ENCODE measurements around the gene CDC42BPA.
"Not testable (repeated sequence)": the region's sequence is repeated elsewhere in the genome, so short reads cannot be mapped to it uniquely, and the experiment has no call there.

The CDC42BPA gene

DNA sequence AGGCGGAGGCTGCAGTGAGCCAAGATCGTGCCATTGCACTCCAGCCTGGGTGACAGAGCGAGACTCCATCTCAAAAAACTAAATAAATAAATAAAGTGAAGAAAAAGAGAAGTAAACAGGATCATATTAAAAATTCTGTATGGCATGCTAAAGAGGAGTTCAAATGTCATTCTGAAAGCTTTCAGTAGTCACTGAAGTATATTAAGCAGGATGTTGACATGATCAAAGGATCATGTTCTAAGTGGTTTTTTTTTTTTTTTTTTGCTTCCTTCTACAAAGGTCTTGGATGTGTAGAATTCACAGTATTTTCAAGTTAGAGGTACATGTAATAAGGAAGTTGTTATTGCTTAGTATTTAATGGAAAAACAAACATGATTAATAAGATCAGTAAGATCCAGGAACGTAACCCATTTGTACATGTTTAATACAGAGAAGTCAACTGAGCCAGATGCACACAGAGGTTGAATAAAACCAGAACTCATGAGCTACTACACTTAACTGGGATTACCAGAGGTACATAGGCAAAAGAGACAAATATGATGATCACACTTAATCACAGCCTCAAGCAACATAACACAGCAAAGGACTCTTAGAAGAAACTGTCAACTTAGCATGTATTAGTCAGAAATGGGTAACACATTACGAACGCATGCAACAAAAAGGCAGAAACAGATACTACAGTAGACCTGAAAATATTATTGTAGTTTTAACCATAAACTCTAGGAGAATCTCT is 12.2 kb downstream of the CDC42BPA start:
- peaks cover 13% of the 10 kb centered on the region for H3K27me3 Mint-ChIP-seq (ENCODE audit: low read depth)
- H3K9me3 Mint-ChIP-seq = no peaks in the 10 kb centered on the region
- H3K27ac Mint-ChIP-seq = no peak overlapping the region
- H3K36me3 Mint-ChIP-seq (ENCODE audit: low read depth) = no peaks in the 10 kb centered on the region
- no peak overlapping the region for H3K4me3 Mint-ChIP-seq
- no peaks in the 10 kb centered on the region for H3K4me1 Mint-ChIP-seq (ENCODE audit: low read depth)

DNA sequence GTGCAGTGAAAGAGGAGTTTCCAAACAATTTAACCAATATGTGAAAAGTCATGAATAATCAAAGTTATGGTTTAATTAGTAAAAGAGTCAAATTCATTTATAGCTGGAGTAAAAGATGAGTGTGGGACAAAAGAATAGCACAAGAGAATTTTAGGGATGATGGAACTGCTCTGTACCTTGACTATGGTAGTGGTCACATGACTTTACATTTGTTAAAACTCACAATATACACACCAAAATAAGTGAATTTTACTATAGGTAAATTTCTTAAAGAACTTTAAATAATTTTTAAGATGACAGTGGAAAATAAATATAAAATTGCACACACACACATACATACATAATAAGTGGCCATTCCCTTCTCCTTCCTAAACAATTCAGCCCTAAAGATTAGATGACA is 13.6 kb downstream of the CDC42BPA start:
- no peak overlapping the region for H3K4me3 Mint-ChIP-seq
- H3K4me1 Mint-ChIP-seq (ENCODE audit: low read depth) = no peaks in the 10 kb centered on the region
- peaks cover 9% of the 10 kb centered on the region for H3K27me3 Mint-ChIP-seq (ENCODE audit: low read depth)
- no peaks in the 10 kb centered on the region for H3K36me3 Mint-ChIP-seq (ENCODE audit: low read depth)
- no peak overlapping the region for H3K27ac Mint-ChIP-seq
- H3K9me3 Mint-ChIP-seq = no peaks in the 10 kb centered on the region

- no peaks in the 10 kb centered on the region for H3K36me3 Mint-ChIP-seq (ENCODE audit: low read depth)
- H3K27ac Mint-ChIP-seq = no peak overlapping the region
- H3K9me3 Mint-ChIP-seq = no peaks in the 10 kb centered on the region
- peaks cover 9% of the 10 kb centered on the region for H3K27me3 Mint-ChIP-seq (ENCODE audit: low read depth)
- no peak overlapping the region for H3K4me3 Mint-ChIP-seq
- H3K4me1 Mint-ChIP-seq (ENCODE audit: low read depth) = no peaks in the 10 kb centered on the region
Measured at GRCh38 chr1:227303662-227304061, 14.6 kb downstream of the CDC42BPA start.

DNA sequence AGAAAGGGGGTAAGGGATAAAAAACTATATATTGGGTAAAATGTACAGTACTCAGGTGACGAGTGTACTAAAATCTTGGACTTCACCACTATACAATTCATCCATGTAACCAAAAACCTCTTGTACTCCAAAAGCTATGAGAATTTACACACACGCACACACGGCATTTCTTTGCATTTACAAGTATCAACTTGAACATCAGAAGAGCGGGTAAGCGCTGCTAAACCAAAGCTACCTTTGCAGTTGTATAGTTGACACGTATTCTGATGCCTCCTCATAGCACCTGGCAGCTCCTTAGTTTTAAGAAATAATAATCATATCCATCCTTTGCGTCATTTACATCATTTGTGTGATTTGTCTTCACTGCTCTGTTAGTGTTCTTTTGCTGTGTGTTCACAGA is 17.6 kb downstream of the CDC42BPA start:
- H3K27ac Mint-ChIP-seq = no peak overlapping the region
- H3K4me3 Mint-ChIP-seq = no peak overlapping the region

GRCh38 chr1:227299688-227300087 is 18.6 kb downstream of the CDC42BPA start:
- no peaks in the 10 kb centered on the region for H3K36me3 Mint-ChIP-seq (ENCODE audit: low read depth)
- no peaks in the 10 kb centered on the region for H3K27me3 Mint-ChIP-seq (ENCODE audit: low read depth)
- no peaks in the 10 kb centered on the region for H3K4me1 Mint-ChIP-seq (ENCODE audit: low read depth)
- no peak overlapping the region for H3K4me3 Mint-ChIP-seq
- no peaks in the 10 kb centered on the region for H3K9me3 Mint-ChIP-seq
- H3K27ac Mint-ChIP-seq = no peak overlapping the region

More for the DNA sequence above, 17.6 kb downstream of the CDC42BPA start:
- H3K9me3 Mint-ChIP-seq = no peaks in the 10 kb centered on the region
- no peaks in the 10 kb centered on the region for H3K36me3 Mint-ChIP-seq (ENCODE audit: low read depth)
- no peaks in the 10 kb centered on the region for H3K27me3 Mint-ChIP-seq (ENCODE audit: low read depth)
- H3K4me1 Mint-ChIP-seq (ENCODE audit: low read depth) = no peaks in the 10 kb centered on the region

GRCh38 chr1:227299241-227299627 is 19.1 kb downstream of the CDC42BPA start:
- H3K27ac Mint-ChIP-seq = no peak overlapping the region
- H3K9me3 Mint-ChIP-seq = no peaks in the 10 kb centered on the region
- no peaks in the 10 kb centered on the region for H3K27me3 Mint-ChIP-seq (ENCODE audit: low read depth)
- no peak overlapping the region for H3K4me3 Mint-ChIP-seq
- no peaks in the 10 kb centered on the region for H3K36me3 Mint-ChIP-seq (ENCODE audit: low read depth)
- no peaks in the 10 kb centered on the region for H3K4me1 Mint-ChIP-seq (ENCODE audit: low read depth)

GRCh38 chr1:227298512-227299240 is 19.6 kb downstream of the CDC42BPA start:
- no peaks in the 10 kb centered on the region for H3K4me1 Mint-ChIP-seq (ENCODE audit: low read depth)
- no peaks in the 10 kb centered on the region for H3K27me3 Mint-ChIP-seq (ENCODE audit: low read depth)
- H3K9me3 Mint-ChIP-seq = no peaks in the 10 kb centered on the region
- no peak overlapping the region for H3K4me3 Mint-ChIP-seq
- H3K36me3 Mint-ChIP-seq (ENCODE audit: low read depth) = no peaks in the 10 kb centered on the region
- no peak overlapping the region for H3K27ac Mint-ChIP-seq

DNA sequence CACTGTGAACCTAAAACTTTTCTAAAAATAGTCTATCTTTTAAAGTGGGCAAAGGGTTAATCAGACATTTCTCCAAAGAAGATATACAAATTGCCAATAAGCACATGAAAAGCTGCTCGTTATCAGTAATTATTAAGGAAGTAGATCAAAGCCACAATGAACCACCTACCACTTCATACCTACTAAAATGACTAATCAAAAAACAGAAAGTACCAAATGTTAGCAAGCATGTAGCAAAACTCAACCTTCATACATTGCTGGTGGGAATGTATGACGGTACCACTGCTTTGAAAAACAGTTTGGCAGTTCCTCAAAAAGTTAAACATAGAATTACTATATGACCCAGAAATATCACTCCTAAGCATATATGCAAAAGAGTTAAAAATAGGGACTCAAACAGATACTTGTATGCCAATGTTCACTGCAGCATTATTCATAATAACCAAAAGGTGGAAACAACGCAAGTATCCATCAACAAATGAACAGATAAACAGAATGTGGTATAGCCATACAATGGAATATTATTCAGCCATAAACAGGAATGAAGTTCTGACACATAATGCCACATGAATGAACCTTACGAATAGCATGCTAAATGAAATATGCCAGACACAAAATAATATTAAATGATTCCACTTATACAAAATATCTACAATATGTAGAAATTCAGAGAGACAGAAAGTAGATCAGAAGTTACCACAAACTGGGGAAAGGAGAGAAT is 21.1 kb downstream of the CDC42BPA start:
- Mint-ChIP-seq H3K36me3 (ENCODE audit: low read depth) (no peaks in the 10 kb centered on the region), H3K27ac (no peak overlapping the region), H3K4me1 (ENCODE audit: low read depth) (no peaks in the 10 kb centered on the region), H3K27me3 (ENCODE audit: low read depth) (no peaks in the 10 kb centered on the region), H3K4me3 (no peak overlapping the region), H3K9me3 (no peaks in the 10 kb centered on the region)

- no peaks in the 10 kb centered on the region for H3K4me1 Mint-ChIP-seq (ENCODE audit: low read depth)
- H3K27me3 Mint-ChIP-seq (ENCODE audit: low read depth) = no peaks in the 10 kb centered on the region
- H3K9me3 Mint-ChIP-seq = no peaks in the 10 kb centered on the region
- H3K36me3 Mint-ChIP-seq (ENCODE audit: low read depth) = no peaks in the 10 kb centered on the region
- H3K4me3 Mint-ChIP-seq = no peak overlapping the region
- no peak overlapping the region for H3K27ac Mint-ChIP-seq
Measured at GRCh38 chr1:227295609-227296008, 22.7 kb downstream of the CDC42BPA start.

DNA sequence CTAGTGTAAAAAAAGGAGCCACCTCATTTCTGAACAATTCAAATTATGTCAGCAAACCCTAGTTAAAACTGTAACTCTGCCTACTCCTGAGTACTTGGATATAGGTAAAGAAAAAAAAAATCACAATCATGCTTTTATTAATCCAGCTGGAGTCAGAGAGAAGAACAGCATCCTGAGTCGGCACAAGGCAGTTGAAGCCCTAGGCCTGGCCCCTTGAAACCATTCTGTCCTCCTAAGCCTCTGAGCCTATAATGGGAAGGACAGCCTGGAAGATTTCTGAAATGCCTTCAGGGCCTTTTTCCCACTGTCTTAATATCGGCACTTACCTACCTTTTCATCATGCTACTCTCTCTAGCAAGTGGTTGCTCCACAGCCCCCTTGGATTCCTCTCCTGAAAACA is 32.5 kb downstream of the CDC42BPA start:
- no peak overlapping the region for H3K4me3 Mint-ChIP-seq
- no peaks in the 10 kb centered on the region for H3K4me1 Mint-ChIP-seq (ENCODE audit: low read depth)
- H3K27me3 Mint-ChIP-seq (ENCODE audit: low read depth) = no peaks in the 10 kb centered on the region
- H3K9me3 Mint-ChIP-seq = peaks cover 7% of the 10 kb centered on the region
- H3K36me3 Mint-ChIP-seq (ENCODE audit: low read depth) = no peaks in the 10 kb centered on the region
- H3K27ac Mint-ChIP-seq = no peak overlapping the region

GRCh38 chr1:227281371-227281770 is 36.9 kb downstream of the CDC42BPA start:
- H3K36me3 Mint-ChIP-seq (ENCODE audit: low read depth) = no peaks in the 10 kb centered on the region
- no peaks in the 10 kb centered on the region for H3K4me1 Mint-ChIP-seq (ENCODE audit: low read depth)
- no peak overlapping the region for H3K27ac Mint-ChIP-seq
- no peaks in the 10 kb centered on the region for H3K27me3 Mint-ChIP-seq (ENCODE audit: low read depth)
- H3K9me3 Mint-ChIP-seq = peaks cover 7% of the 10 kb centered on the region
- no peak overlapping the region for H3K4me3 Mint-ChIP-seq

DNA sequence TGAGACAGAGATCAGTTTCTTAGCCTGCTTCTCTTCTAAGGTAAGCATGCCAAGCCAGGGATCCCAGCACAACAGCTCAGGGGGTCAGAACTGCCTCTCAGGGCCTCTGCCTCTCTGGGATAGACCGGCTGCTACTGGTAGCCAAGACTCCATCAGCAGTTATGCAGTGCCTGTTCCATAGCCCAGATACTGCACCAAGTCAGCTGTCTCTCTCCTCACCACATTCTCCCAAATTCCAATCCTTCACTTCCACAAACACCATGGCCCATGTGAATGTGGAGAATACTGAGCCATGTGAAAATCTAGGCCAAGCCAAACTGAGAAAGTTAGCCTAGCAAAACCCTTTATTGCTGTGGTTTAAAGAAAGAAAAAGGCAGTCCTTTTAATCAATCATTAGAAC is 37.5 kb downstream of the CDC42BPA start:
- H3K27me3 Mint-ChIP-seq (ENCODE audit: low read depth) = no peaks in the 10 kb centered on the region
- H3K27ac Mint-ChIP-seq = no peak overlapping the region
- H3K4me1 Mint-ChIP-seq (ENCODE audit: low read depth) = no peaks in the 10 kb centered on the region
- H3K9me3 Mint-ChIP-seq = peaks cover 4% of the 10 kb centered on the region
- no peak overlapping the region for H3K4me3 Mint-ChIP-seq
- H3K36me3 Mint-ChIP-seq (ENCODE audit: low read depth) = no peaks in the 10 kb centered on the region

DNA sequence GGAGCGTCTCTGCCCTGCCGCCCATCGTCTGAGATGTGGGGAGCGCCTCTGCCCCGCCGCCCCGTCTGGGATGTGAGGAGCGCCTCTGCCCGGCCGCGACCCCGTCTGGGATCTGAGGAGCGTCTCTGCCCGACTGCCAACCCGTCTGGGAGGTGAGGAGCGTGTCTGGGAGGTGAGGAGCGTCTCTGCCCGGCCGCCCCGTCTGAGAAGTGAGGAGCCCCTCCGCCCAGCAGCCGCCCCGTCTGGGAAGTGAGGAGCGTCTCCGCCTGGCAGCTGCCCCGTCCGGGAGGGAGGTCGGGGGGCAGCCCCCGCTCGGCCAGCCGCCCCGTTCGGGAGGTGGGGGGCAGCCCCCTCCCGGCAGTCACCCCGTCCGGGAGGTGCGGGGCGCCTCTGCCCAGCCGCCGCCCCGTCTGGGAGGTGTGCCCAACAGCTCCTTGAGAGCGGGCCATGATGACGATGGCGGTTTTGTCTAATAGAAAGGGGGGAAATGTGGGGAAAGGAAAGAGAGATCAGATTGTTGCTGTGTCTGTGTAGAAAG is 42.1 kb downstream of the CDC42BPA start:
- not testable (repeated sequence) for H3K36me3 Mint-ChIP-seq (ENCODE audit: low read depth); H3K4me3 Mint-ChIP-seq; H3K27me3 Mint-ChIP-seq (ENCODE audit: low read depth); H3K4me1 Mint-ChIP-seq (ENCODE audit: low read depth); H3K27ac Mint-ChIP-seq; H3K9me3 Mint-ChIP-seq

- H3K4me3 Mint-ChIP-seq = no peak overlapping the region
- H3K27me3 Mint-ChIP-seq (ENCODE audit: low read depth) = no peaks in the 10 kb centered on the region
- no peaks in the 10 kb centered on the region for H3K36me3 Mint-ChIP-seq (ENCODE audit: low read depth)
- H3K4me1 Mint-ChIP-seq (ENCODE audit: low read depth) = no peaks in the 10 kb centered on the region
- no peak overlapping the region for H3K27ac Mint-ChIP-seq
- peaks cover 3% of the 10 kb centered on the region for H3K9me3 Mint-ChIP-seq
Measured at GRCh38 chr1:227273557-227273956, 44.7 kb downstream of the CDC42BPA start.

GRCh38 chr1:227272428-227272827 is 45.9 kb downstream of the CDC42BPA start:
- H3K27me3 Mint-ChIP-seq (ENCODE audit: low read depth) = no peaks in the 10 kb centered on the region
- peaks cover 3% of the 10 kb centered on the region for H3K9me3 Mint-ChIP-seq
- H3K4me1 Mint-ChIP-seq (ENCODE audit: low read depth) = no peaks in the 10 kb centered on the region
- H3K36me3 Mint-ChIP-seq (ENCODE audit: low read depth) = no peaks in the 10 kb centered on the region
- H3K4me3 Mint-ChIP-seq = no peak overlapping the region
- H3K27ac Mint-ChIP-seq = no peak overlapping the region
